Cardiac muscle cell (in vitro differentiated cells and primary cell): ENCODE data around the gene DNAH8. TPM values are rescaled to one million over a fixed set of nuclear protein-coding genes. Genes with fewer than 3 reads are reported as not detected.

ENCODE experiments used
- DNase-seq, 2 donors: peaks; one replicate each; pipeline versions ENCODE4 v3.0.0 to v3.0.0-alpha.2; 2010 to 2017; ENCODE audit warnings: low read depth in 1 of 2, low spot score in 1 of 2
- H3K27ac ChIP-seq: fragments of 200-600 bp; sonication (generic); 2 replicates; pipeline ENCODE4 v1.5.1; 2016
- H3K27me3 ChIP-seq: fragments of 200-600 bp; sonication (generic); 2 replicates; pipeline ENCODE4 v1.6.0; 2016; ENCODE audit warnings: control low read depth
- H3K36me3 ChIP-seq: fragments of 200-600 bp; sonication (generic); 2 replicates; pipeline ENCODE4 v1.5.1; 2016; ENCODE audit warnings: control low read depth
- H3K4me1 ChIP-seq: fragments of 200-600 bp; sonication (generic); 2 replicates; pipeline ENCODE4 v1.8.1; 2017; ENCODE audit warnings: low read depth, mild to moderate bottlenecking, mixed run types
- H3K4me3 ChIP-seq: fragments of 200-600 bp; sonication (generic); 2 replicates; pipeline ENCODE4 v1.5.1; 2016; ENCODE audit warnings: mild to moderate bottlenecking
- H3K9me3 ChIP-seq: fragments of 200-600 bp; sonication (generic); 2 replicates; pipeline ENCODE4 v1.5.1; 2017; ENCODE audit warnings: low read depth, mild to moderate bottlenecking, control low read depth
- polyA plus RNA-seq: library from polyadenylated mRNA; unstranded; fragments of >200 nt; fragmentation: Nextera tagmentation; extraction: Ambion mirVana; gene quantifications from 2 replicates; pipeline ENCODE4 v1.2.1, GENCODE V29; 2016
- total RNA-seq: library from RNA; depleted of rRNA; stranded (reverse); fragments of >200 nt; gene quantifications from 2 replicates; pipeline ENCODE4 v1.2.3, GENCODE V29; 2016
- TF ChIP-seq, protein P1 (sequence below): IDR thresholded peaks from 2 replicates; pipeline ENCODE4 v1.5.1; 2012; ENCODE audit warnings: low read depth, mild to moderate bottlenecking, low read length

Gene DNAH8
- total and polyA plus RNA-seq, 2 experiments from 2014 or later: not detected

- Histone ChIP-seq H3K9me3 (no peaks in the 10 kb centered on the region), H3K27me3 (no peaks in the 10 kb centered on the region), H3K4me3 (no peak overlapping the region), H3K4me1 (no peaks in the 10 kb centered on the region), H3K27ac (no peak overlapping the region), H3K36me3 (no peaks in the 10 kb centered on the region)
- TF ChIP-seq, protein P1, sequence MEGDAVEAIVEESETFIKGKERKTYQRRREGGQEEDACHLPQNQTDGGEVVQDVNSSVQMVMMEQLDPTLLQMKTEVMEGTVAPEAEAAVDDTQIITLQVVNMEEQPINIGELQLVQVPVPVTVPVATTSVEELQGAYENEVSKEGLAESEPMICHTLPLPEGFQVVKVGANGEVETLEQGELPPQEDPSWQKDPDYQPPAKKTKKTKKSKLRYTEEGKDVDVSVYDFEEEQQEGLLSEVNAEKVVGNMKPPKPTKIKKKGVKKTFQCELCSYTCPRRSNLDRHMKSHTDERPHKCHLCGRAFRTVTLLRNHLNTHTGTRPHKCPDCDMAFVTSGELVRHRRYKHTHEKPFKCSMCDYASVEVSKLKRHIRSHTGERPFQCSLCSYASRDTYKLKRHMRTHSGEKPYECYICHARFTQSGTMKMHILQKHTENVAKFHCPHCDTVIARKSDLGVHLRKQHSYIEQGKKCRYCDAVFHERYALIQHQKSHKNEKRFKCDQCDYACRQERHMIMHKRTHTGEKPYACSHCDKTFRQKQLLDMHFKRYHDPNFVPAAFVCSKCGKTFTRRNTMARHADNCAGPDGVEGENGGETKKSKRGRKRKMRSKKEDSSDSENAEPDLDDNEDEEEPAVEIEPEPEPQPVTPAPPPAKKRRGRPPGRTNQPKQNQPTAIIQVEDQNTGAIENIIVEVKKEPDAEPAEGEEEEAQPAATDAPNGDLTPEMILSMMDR: no peak
- DNase-seq: no peak
Observed at GRCh38 chr6:38976801-38977500, 261.8 kb downstream of the DNAH8 start.

DNA sequence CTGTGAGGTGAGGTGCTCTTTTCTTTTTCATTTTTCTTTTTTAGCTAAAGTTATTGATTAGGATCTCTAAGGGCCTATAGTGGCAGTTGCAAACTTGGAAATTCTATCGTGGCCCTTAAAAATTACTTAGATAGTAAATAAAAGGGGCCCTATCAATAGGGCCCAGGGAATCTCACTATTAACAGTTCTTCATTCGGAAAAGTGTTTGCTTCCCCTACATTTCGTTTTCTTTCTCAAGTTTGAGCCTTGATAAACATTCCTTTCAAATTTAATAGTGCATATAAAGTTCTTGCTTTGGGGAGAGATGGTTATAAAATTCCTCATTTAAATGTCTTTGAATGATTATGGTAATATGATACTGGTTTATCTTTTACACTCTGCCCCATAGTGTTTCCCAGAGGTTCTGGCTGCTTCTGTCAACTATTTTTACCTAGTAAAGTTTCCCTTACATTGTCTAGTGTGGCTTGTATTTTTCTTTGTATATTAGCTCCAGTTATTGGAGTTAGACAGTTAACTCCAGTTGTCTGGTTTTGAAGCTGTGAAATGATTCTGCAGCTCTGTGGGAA, 263.1 kb downstream of the DNAH8 start:
- Histone ChIP-seq H3K9me3 (no peaks in the 10 kb centered on the region), H3K27me3 (no peaks in the 10 kb centered on the region), H3K4me3 (no peak overlapping the region), H3K27ac (no peak overlapping the region), H3K4me1 (no peaks in the 10 kb centered on the region), H3K36me3 (no peaks in the 10 kb centered on the region)
- TF ChIP-seq, protein P1: no peak
- no peak for DNase-seq

GRCh38 chr6:38982470-38982869, 267.4 kb downstream of the DNAH8 start:
- TF ChIP-seq, protein P1: no peak
- Histone ChIP-seq H3K27ac (no peak overlapping the region), H3K4me3 (no peak overlapping the region), H3K36me3 (no peaks in the 10 kb centered on the region), H3K27me3 (peaks cover 4% of the 10 kb centered on the region), H3K4me1 (no peaks in the 10 kb centered on the region), H3K9me3 (no peaks in the 10 kb centered on the region)
- peak in 1 of 2 donors; percentile 14 for DNase-seq

DNA sequence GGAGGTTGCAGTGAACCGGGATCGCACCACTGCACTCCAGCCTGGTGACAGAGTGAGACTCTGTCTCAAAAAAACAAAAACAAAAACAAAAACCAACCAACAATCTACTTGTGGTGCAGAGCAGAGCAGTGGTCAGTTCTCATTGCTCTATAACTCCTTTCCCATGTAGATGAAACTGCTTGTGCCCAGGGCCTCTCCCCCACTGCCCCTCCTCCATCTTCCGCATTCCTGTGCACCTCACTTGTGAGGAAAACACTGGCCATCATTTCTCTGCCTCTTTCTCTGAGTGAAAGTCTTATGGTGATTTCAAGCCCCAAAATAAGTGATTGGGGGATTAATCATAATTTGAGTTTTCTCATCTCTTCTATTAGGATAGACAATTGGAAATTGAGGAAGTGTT, 269.6 kb downstream of the DNAH8 start:
- TF ChIP-seq, protein P1: no peak
- Histone ChIP-seq H3K9me3 (no peaks in the 10 kb centered on the region), H3K36me3 (no peaks in the 10 kb centered on the region), H3K27me3 (peaks cover 4% of the 10 kb centered on the region), H3K4me1 (no peaks in the 10 kb centered on the region), H3K4me3 (no peak overlapping the region), H3K27ac (no peak overlapping the region)
- DNase-seq: no peak

DNA sequence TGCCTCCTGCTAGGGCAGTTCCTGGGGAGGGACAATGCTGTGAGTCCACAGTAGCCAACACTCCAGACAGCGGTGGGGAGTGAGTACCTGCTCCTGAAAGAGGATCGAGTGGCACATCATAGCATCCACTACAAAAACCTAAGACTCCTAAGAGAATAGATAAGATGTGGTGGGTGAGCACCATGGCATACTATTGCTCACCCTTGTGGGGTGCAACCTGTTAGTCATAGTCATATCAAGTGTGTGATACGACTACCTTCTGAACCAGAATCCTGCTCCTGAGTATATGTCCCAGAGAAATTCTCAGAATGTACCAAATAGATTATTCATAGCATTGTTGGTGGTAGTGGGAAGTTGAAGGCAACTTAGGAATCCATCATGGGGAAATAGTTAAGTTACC, 270.7 kb downstream of the DNAH8 start:
- H3K4me3 ChIP-seq: no peak overlapping the region

More for the DNA sequence above, 270.7 kb downstream of the DNAH8 start:
- Histone ChIP-seq H3K36me3 (no peaks in the 10 kb centered on the region), H3K27me3 (peaks cover 13% of the 10 kb centered on the region), H3K9me3 (no peaks in the 10 kb centered on the region), H3K27ac (no peak overlapping the region), H3K4me1 (no peaks in the 10 kb centered on the region)
- TF ChIP-seq, protein P1: no peak
- no peak for DNase-seq
